H1 (cell line): ENCODE data around the gene LRRC41. TPM values are rescaled to one million over a fixed set of nuclear protein-coding genes. Genes with fewer than 3 reads are reported as not detected.

Experiments used
- CTCF ChIA-PET: fragments of 300-600 bp; sonication (Branson Sonifier 250); formaldehyde crosslinking; loops from one replicate; lab custom pipeline; 2021; ENCODE audit not compliant: partially characterized antibody; lab: Charles Lee
- POLR2A ChIA-PET: fragments of 300-600 bp; sonication (Branson Sonifier 250); formaldehyde crosslinking; loops from one replicate; lab custom pipeline; 2021; ENCODE audit warnings: inconsistent platforms; ENCODE audit not compliant: partially characterized antibody; lab: Charles Lee
- DNase-seq, 2 experiments: peaks; one replicate each; pipeline versions ENCODE4 v3.0.0 to v3.0.0-alpha.2; 2010 to 2022; ENCODE audit warnings: low spot score in 2 of 2, low read depth in 1 of 2, mixed read lengths in 1 of 2
- FAIRE-seq: peaks from 2 replicates; lab custom pipeline; 2011; peaks lifted over from hg19 to GRCh38; lab: Jason Lieb, UNC
- H2AFZ ChIP-seq: 2 replicates; pipeline ENCODE4 v1.8.1; 2012; ENCODE audit warnings: low read length, inconsistent platforms
- H2AK5ac ChIP-seq: 2 replicates; pipeline ENCODE4 v1.6.1; 2013; ENCODE audit warnings: low read depth, low read length
- H2BK120ac ChIP-seq: replicated peaks from 2 replicates; pipeline ENCODE3; 2013; ENCODE audit warnings: low read depth, low read length, inconsistent platforms
- H2BK12ac ChIP-seq: 2 replicates; pipeline ENCODE4 v1.6.1; 2013; ENCODE audit warnings: low read depth, low read length
- H2BK15ac ChIP-seq: 2 replicates; pipeline ENCODE4 v1.6.1; 2013; ENCODE audit warnings: low read length
- H2BK20ac ChIP-seq: 2 replicates; pipeline ENCODE4 v1.6.1; 2013; ENCODE audit warnings: low read length
- H2BK5ac ChIP-seq: 2 replicates; pipeline ENCODE4 v1.6.1; 2013; ENCODE audit warnings: low read depth, low read length
- H3K14ac ChIP-seq: 2 replicates; pipeline ENCODE4 v1.6.1; 2013; ENCODE audit warnings: inconsistent platforms; ENCODE audit not compliant: insufficient read length
- H3K18ac ChIP-seq: 2 replicates; pipeline ENCODE4 v1.6.1; 2013; ENCODE audit warnings: low read length; ENCODE audit errors: extremely low read depth
- H3K23ac ChIP-seq: 2 replicates; pipeline ENCODE4 v1.6.1; 2013; ENCODE audit warnings: inconsistent platforms; ENCODE audit not compliant: insufficient read length
- H3K23me2 ChIP-seq: 2 replicates; pipeline ENCODE4 v1.6.1; 2013; ENCODE audit warnings: low read depth, low read length
- H3K27ac ChIP-seq: 2 replicates; pipeline ENCODE4 v1.6.1; 2011; ENCODE audit warnings: low read depth, low read length, inconsistent platforms
- H3K27me3 ChIP-seq, 4 experiments: replicated peaks in 1 of 4; 1 replicate in 1 of 4; 2 replicates in 3 of 4; pipeline versions ENCODE4 v1.6.1 to v1.8.1; 2011 to 2013; ENCODE audit warnings: low read length in 3 of 4, mild to moderate bottlenecking in 3 of 4, inconsistent platforms in 2 of 4, mixed read lengths in 2 of 4, moderate library complexity in 1 of 4; ENCODE audit not compliant: control insufficient read depth in 3 of 4, insufficient read depth in 3 of 4; ENCODE audit errors: extremely low read depth in 1 of 4
- H3K36me3 ChIP-seq, 4 experiments: 2 replicates each; pipeline versions ENCODE4 v1.6.1 to v1.8.1; 2011 to 2013; ENCODE audit warnings: mild to moderate bottlenecking in 4 of 4, low read length in 3 of 4, moderate library complexity in 2 of 4, control low read depth in 1 of 4, inconsistent platforms in 1 of 4; ENCODE audit not compliant: insufficient read depth in 4 of 4, control insufficient read depth in 2 of 4
- H3K4ac ChIP-seq: replicated peaks from 2 replicates; pipeline ENCODE3; 2013; ENCODE audit warnings: low read length, low read depth, mixed read lengths, inconsistent platforms; ENCODE audit not compliant: insufficient read length
- H3K4me1 ChIP-seq, 4 experiments: replicated peaks in 1 of 4; 1 replicate in 1 of 4; 2 replicates in 3 of 4; pipeline versions ENCODE4 v1.6.1 to v1.8.1; 2011 to 2013; ENCODE audit warnings: low read length in 3 of 4, inconsistent platforms in 2 of 4, mixed read lengths in 1 of 4; ENCODE audit not compliant: insufficient read depth in 4 of 4, control insufficient read depth in 3 of 4
- H3K4me2 ChIP-seq, 2 experiments: 2 replicates each; pipeline versions ENCODE4 v1.6.1 to v1.8.1; 2011 to 2013; ENCODE audit warnings: low read depth in 2 of 2, low read length in 2 of 2, control low read depth in 1 of 2, inconsistent platforms in 1 of 2, mild to moderate bottlenecking in 1 of 2; ENCODE audit not compliant: insufficient read depth in 1 of 2
- H3K4me3 ChIP-seq, 4 experiments: fragments of 200-600, 300-600 bp in 1 of 4; sonication (generic), shearing (Covaris generic), sonication (Bioruptor Twin) in 1 of 4; 2 replicates each; pipeline versions ENCODE4 v1.5.1 to v1.8.1; 2011 to 2016; ENCODE audit warnings: low read length in 4 of 4, low read depth in 3 of 4, control low read depth in 2 of 4, inconsistent platforms in 2 of 4, mild to moderate bottlenecking in 2 of 4, mixed read lengths in 1 of 4, moderate library complexity in 1 of 4; ENCODE audit not compliant: insufficient read depth in 2 of 4; ENCODE audit errors: extremely low read depth in 1 of 4
- H3K56ac ChIP-seq: replicated peaks from 2 replicates; pipeline ENCODE3; 2013; ENCODE audit warnings: low read depth, mild to moderate bottlenecking, mixed read lengths, low read length, inconsistent platforms; ENCODE audit not compliant: insufficient read length
- H3K79me1 ChIP-seq: 2 replicates; pipeline ENCODE4 v1.6.1; 2013; ENCODE audit warnings: low read depth, low read length, control low read depth
- H3K79me2 ChIP-seq, 2 experiments: 2 replicates each; pipeline versions ENCODE4 v1.6.1 to v1.8.1; 2012 to 2013; ENCODE audit warnings: low read length in 2 of 2, mild to moderate bottlenecking in 2 of 2, inconsistent platforms in 1 of 2; ENCODE audit not compliant: insufficient read depth in 2 of 2, control insufficient read depth in 1 of 2
- H3K9ac ChIP-seq, 4 experiments: replicated peaks in 1 of 4; 1 replicate in 1 of 4; 2 replicates in 3 of 4; pipeline versions ENCODE4 v1.6.1 to v1.8.1; 2011 to 2013; ENCODE audit warnings: low read depth in 3 of 4, low read length in 3 of 4, control low read depth in 2 of 4, mild to moderate bottlenecking in 2 of 4, moderate library complexity in 2 of 4, inconsistent platforms in 1 of 4; ENCODE audit errors: extremely low read depth in 1 of 4
- H3K9me3 ChIP-seq, 2 experiments: 2 replicates each; pipeline versions ENCODE4 v1.6.1 to v1.8.1; 2012 to 2013; ENCODE audit warnings: mild to moderate bottlenecking in 2 of 2, moderate library complexity in 2 of 2, control low read depth in 1 of 2, inconsistent platforms in 1 of 2, low read depth in 1 of 2, low read length in 1 of 2, mixed read lengths in 1 of 2; ENCODE audit not compliant: insufficient read depth in 2 of 2
- H4K20me1 ChIP-seq, 2 experiments: replicated peaks in 1 of 2; 2 replicates each; pipeline versions ENCODE3 to v1.8.1; 2011 to 2013; ENCODE audit warnings: inconsistent platforms in 2 of 2, low read length in 2 of 2, mild to moderate bottlenecking in 1 of 2; ENCODE audit not compliant: insufficient read depth in 2 of 2, control insufficient read depth in 1 of 2
- H4K5ac ChIP-seq: 2 replicates; pipeline ENCODE4 v1.6.1; 2013; ENCODE audit warnings: low read length, low read depth, mixed read lengths, inconsistent platforms; ENCODE audit not compliant: insufficient read length
- H4K8ac ChIP-seq: 2 replicates; pipeline ENCODE4 v1.8.0; 2013; ENCODE audit warnings: mild to moderate bottlenecking, moderate library complexity, low read length, inconsistent platforms; ENCODE audit not compliant: insufficient read depth; ENCODE audit errors: extremely low read depth
- H4K91ac ChIP-seq: replicated peaks from 2 replicates; pipeline ENCODE3; 2013; ENCODE audit warnings: low read length, mixed read lengths, inconsistent platforms; ENCODE audit not compliant: insufficient read length
- JUND ChIP-seq: IDR thresholded peaks from 2 replicates; pipeline ENCODE4 v1.6.1; 2011; ENCODE audit warnings: mild to moderate bottlenecking, improper control_type of control experiment, low read length
- RXRA ChIP-seq: IDR thresholded peaks from 2 replicates; pipeline ENCODE4 v1.6.1; 2011; ENCODE audit warnings: low read depth, mild to moderate bottlenecking, low read length, moderate library complexity; ENCODE audit not compliant: insufficient read depth
- WGBS, 2 experiments: shearing (Covaris generic) in 1 of 2; methylation state at CpG; one replicate each; pipeline versions ENCODE4 v1.1.6 to v1.1.7; 2013 to 2015; ENCODE audit warnings: low lambda C conversion rate in 2 of 2, mixed read lengths in 2 of 2, inconsistent platforms in 1 of 2, low coverage in 1 of 2, missing lambda C conversion rate in 1 of 2; ENCODE audit not compliant: insufficient replicate concordance in 2 of 2, insufficient coverage in 1 of 2, insufficient read length in 1 of 2; ENCODE audit errors: extremely low coverage in 1 of 2, missing lambda C conversion rate in 1 of 2; 5-methylcytosine and 5-hydroxymethylcytosine counted together
- polyA plus RNA-seq, 7 experiments: library from polyadenylated mRNA; depleted of rRNA in 3 of 7; stranded (reverse) in 5 of 7; unstranded in 2 of 7; fragments of >200 nt in 5 of 7; fragments of 200-250 nt in 2 of 7; gene quantifications; 1 replicate in 5 of 7; 2 replicates in 1 of 7; 4 replicates in 1 of 7; pipeline versions ENCODE4 v1.2.1 to v1.2.3, GENCODE V29; 2011 to 2013; ENCODE audit warnings: missing spikeins in 2 of 7, mixed read lengths in 2 of 7
- total RNA-seq: library from RNA; stranded (reverse); fragmentation: NEBNext Ultra II Directional; extraction: Animal tissue kit (Norgen Biotek cat#: 25700); gene quantifications from 2 replicates; pipeline ENCODE4 v1.2.1, GENCODE V29; 2021

The LRRC41 gene
- total and polyA plus RNA-seq, 2 of the 8 experiments (the other 6 are each of a cell fraction or from before 2014, with no cell fraction given), result 36.8 to 51.2 TPM

- Histone ChIP-seq H4K5ac (no peak overlapping the region), H3K4ac (no peak overlapping the region), H3K4me1 (no peaks in the 10 kb centered on the region), H2BK20ac (no peak overlapping the region), H2BK5ac (no peak overlapping the region), H2BK120ac (no peak overlapping the region), H3K36me3 (peaks cover 20 to 69% (median 46%) of the 10 kb centered on the region in 4 experiments), H2AK5ac (no peak overlapping the region), H3K79me2 (no peaks in the 10 kb centered on the region), H3K27me3 (no peaks in the 10 kb centered on the region), H3K18ac (no peak overlapping the region), H4K20me1 (peaks cover 3 to 7% of the 10 kb centered on the region in 2 experiments), H3K9me3 (no peaks in the 10 kb centered on the region), H2AFZ (no peak overlapping the region), H2BK15ac (no peak overlapping the region), H3K4me3 (no peak overlapping the region), H3K4me2 (no peak overlapping the region), H4K91ac (no peak overlapping the region), H3K23me2 (no peaks in the 10 kb centered on the region), H2BK12ac (no peak overlapping the region), H3K9ac (no peak overlapping the region), H4K8ac (no peak overlapping the region), H3K56ac (no peak overlapping the region), H3K23ac (no peak overlapping the region), H3K27ac (no peak overlapping the region), H3K14ac (no peak overlapping the region), H3K79me1 (no peaks in the 10 kb centered on the region; the same call in 1 of the 2 replicates)
- WGBS, 2 experiments, result 94% methylated on average over 2 of the region's 2 CpGs; no CpG with 5 or more reads in 1 of the 2 experiments
- CTCF ChIA-PET, result no interaction called here
- DNase-seq (no peak), FAIRE-seq (no peak)
- POLR2A ChIA-PET, result interaction anchor here (0.7 to 10.6 kb wide), 7 partner anchors 9 to 132 kb away, joined by 3 to 100 read pairs (median 11); partner anchors contain the start of gene RAD54L
- no peak for TF ChIP-seq RXRA
- TF ChIP-seq JUND, result no peak
Observed at GRCh38 chr1:46256523-46256922, 46.9 kb downstream of the LRRC41 start.
